Keratinocyte (primary cell): Measurements from ENCODE around the gene HDLBP. TPM values are rescaled to one million over a fixed set of nuclear protein-coding genes. Genes with fewer than 3 reads are reported as not detected.

ENCODE experiments used
- DNase-seq: peaks from one replicate; pipeline ENCODE4 v3.0.0-alpha.2; 2011; ENCODE audit warnings: low read depth, missing footprints, low spot score
- FAIRE-seq: peaks from 2 replicates; lab custom pipeline; 2011; peaks lifted over from hg19 to GRCh38; lab: Jason Lieb, UNC
- H2AFZ ChIP-seq: 2 replicates; pipeline ENCODE4 v1.6.0; 2012; ENCODE audit warnings: low read length, control low read depth, inconsistent platforms; ENCODE audit not compliant: control insufficient read depth
- H3K27ac ChIP-seq: 2 replicates; pipeline ENCODE4 v1.5.1; 2011; ENCODE audit warnings: low read length; ENCODE audit not compliant: control insufficient read depth, insufficient read depth
- H3K27me3 ChIP-seq: 3 replicates; pipeline ENCODE4 v1.6.0; 2011; ENCODE audit warnings: low read length; ENCODE audit not compliant: control insufficient read depth, insufficient read depth; ENCODE audit errors: extremely low read depth
- H3K36me3 ChIP-seq, 2 experiments: 2 replicates in 1 of 2; 3 replicates in 1 of 2; pipeline ENCODE4 v1.5.1; 2011; ENCODE audit warnings: low read length in 2 of 2, mild to moderate bottlenecking in 1 of 2; ENCODE audit not compliant: control insufficient read depth in 2 of 2, insufficient read depth in 2 of 2; ENCODE audit errors: extremely low read depth in 1 of 2
- H3K4me1 ChIP-seq: 3 replicates; pipeline ENCODE4 v1.5.1; 2011; ENCODE audit warnings: low read length; ENCODE audit not compliant: control insufficient read depth, insufficient read depth; ENCODE audit errors: extremely low read depth
- H3K4me2 ChIP-seq: 3 replicates; pipeline ENCODE4 v1.6.0; 2011; ENCODE audit warnings: low read depth, low read length; ENCODE audit not compliant: control insufficient read depth, insufficient read depth; ENCODE audit errors: extremely low read depth
- H3K4me3 ChIP-seq, 3 experiments: fragments of 200-600 bp in 1 of 3; sonication (generic) in 1 of 3; 2 replicates in 2 of 3; 3 replicates in 1 of 3; pipeline ENCODE4 v1.5.1; 2011 to 2016; ENCODE audit warnings: low read length in 3 of 3, mild to moderate bottlenecking in 3 of 3, control low read depth in 2 of 3, inconsistent platforms in 1 of 3, low read depth in 1 of 3, mixed read lengths in 1 of 3, mixed run types in 1 of 3, moderate library complexity in 1 of 3; ENCODE audit not compliant: control insufficient read depth in 2 of 3, insufficient read depth in 2 of 3; ENCODE audit errors: extremely low read depth in 1 of 3
- H3K79me2 ChIP-seq: 2 replicates; pipeline ENCODE4 v1.6.0; 2012; ENCODE audit warnings: low read length; ENCODE audit not compliant: control insufficient read depth, insufficient read depth
- H3K9ac ChIP-seq: 3 replicates; pipeline ENCODE4 v1.6.0; 2011; ENCODE audit warnings: low read length; ENCODE audit not compliant: control insufficient read depth, insufficient read depth; ENCODE audit errors: extremely low read depth
- H3K9me1 ChIP-seq: 3 replicates; pipeline ENCODE4 v1.6.0; 2011; ENCODE audit warnings: low read length; ENCODE audit not compliant: control insufficient read depth, insufficient read depth; ENCODE audit errors: extremely low read depth
- H3K9me3 ChIP-seq: 2 replicates; pipeline ENCODE4 v1.5.1; 2012; ENCODE audit warnings: low read depth, low read length; ENCODE audit not compliant: control insufficient read depth
- H4K20me1 ChIP-seq: 3 replicates; pipeline ENCODE4 v1.6.0; 2011; ENCODE audit warnings: low read length; ENCODE audit not compliant: control insufficient read depth, insufficient read depth; ENCODE audit errors: extremely low read depth
- CTCF ChIP-seq, 3 experiments: IDR thresholded peaks in 1 of 3; conservative IDR thresholded peaks in 1 of 3; optimal IDR thresholded peaks in 1 of 3; 2 replicates in 2 of 3; 3 replicates in 1 of 3; pipeline versions ENCODE3 to v1.5.1; 2011; ENCODE audit warnings: low read length in 3 of 3, mild to moderate bottlenecking in 3 of 3, moderate library complexity in 2 of 3, control low read depth in 1 of 3, inconsistent platforms in 1 of 3; ENCODE audit not compliant: insufficient read depth in 2 of 3; ENCODE audit errors: extremely low read depth in 1 of 3
- EZH2 ChIP-seq: IDR thresholded peaks from one replicate; pipeline ENCODE4 v1.6.1; 2012; ENCODE audit warnings: inconsistent platforms, mild to moderate bottlenecking, low read length, moderate library complexity
- dilution Hi-C: fragments of 300-500 bp; cut with MboI; formaldehyde crosslinking; loops from one replicate; pipeline ENCODE4 v1.7.0; 2020; ENCODE audit warnings: low sequenced_read_pairs; ENCODE audit not compliant: extremely low pct_ligation_motif_present
- polyA plus RNA-seq, 5 experiments: library from polyadenylated mRNA; depleted of rRNA in 3 of 5; stranded (reverse) in 3 of 5; stranded (forward) in 1 of 5; unstranded in 1 of 5; fragments of >200 nt; gene quantifications; 1 replicate in 1 of 5; 2 replicates in 3 of 5; 3 replicates in 1 of 5; pipeline versions ENCODE4 v1.2.1 to v1.2.3, GENCODE V29; 2011 to 2012; ENCODE audit warnings: missing spikeins in 2 of 5, low read depth in 1 of 5, low replicate concordance in 1 of 5

HDLBP gene
- polyA plus RNA-seq, 1 donor (not counting 4 experiments of a cell fraction or from before 2014, with no cell fraction given) = 289 TPM

GRCh38 chr2:241215421-241215820 is 100.1 kb downstream of the HDLBP start:
- H3K4me2 ChIP-seq = no peak overlapping the region
- H4K20me1 ChIP-seq = no peaks in the 10 kb centered on the region
- peaks cover 40% of the 10 kb centered on the region for H3K27me3 ChIP-seq
- FAIRE-seq = no peak
- H3K79me2 ChIP-seq = no peaks in the 10 kb centered on the region
- H3K9ac ChIP-seq = no peak overlapping the region
- dilution Hi-C loops = no loop called here
- TF ChIP-seq EZH2 (no peak), CTCF (optimal IDR thresholded peaks at IDR 0.05 in 1 of 3, IDR thresholded peaks at IDR 0.05 in 1 of 3, conservative IDR thresholded peaks at IDR 0.05 in 1 of 3; ENCODE audit: extremely low read depth in 1 of 3, insufficient read depth in 2 of 3, low read length in 3 of 3) (no peak)
- H3K36me3 ChIP-seq = no peaks in the 10 kb centered on the region
- DNase-seq = no peak
- H3K9me1 ChIP-seq = no peaks in the 10 kb centered on the region
- no peak overlapping the region for H3K4me3 ChIP-seq
- H2AFZ ChIP-seq = no peak overlapping the region
- H3K4me1 ChIP-seq = no peaks in the 10 kb centered on the region
- H3K27ac ChIP-seq = no peak overlapping the region
- H3K9me3 ChIP-seq = no peaks in the 10 kb centered on the region

GRCh38 chr2:241214766-241215165 is 100.7 kb downstream of the HDLBP start:
- dilution Hi-C loops = no loop called here
- Histone ChIP-seq H3K9me3 (no peaks in the 10 kb centered on the region), H3K36me3 (no peaks in the 10 kb centered on the region), H3K4me1 (no peaks in the 10 kb centered on the region), H4K20me1 (no peaks in the 10 kb centered on the region), H3K27me3 (peaks cover 40% of the 10 kb centered on the region), H3K9ac (no peak overlapping the region), H3K4me3 (no peak overlapping the region), H3K4me2 (no peak overlapping the region), H3K27ac (no peak overlapping the region), H2AFZ (no peak overlapping the region), H3K9me1 (no peaks in the 10 kb centered on the region), H3K79me2 (no peaks in the 10 kb centered on the region)
- TF ChIP-seq EZH2 = no peak
- TF ChIP-seq CTCF (optimal IDR thresholded peaks at IDR 0.05 in 1 of 3, IDR thresholded peaks at IDR 0.05 in 1 of 3, conservative IDR thresholded peaks at IDR 0.05 in 1 of 3; ENCODE audit: extremely low read depth in 1 of 3, insufficient read depth in 2 of 3, low read length in 3 of 3) = no peak
- FAIRE-seq (no peak), DNase-seq (no peak)
